ENCODE measurements around the gene MAGEC3.
"Not testable (repeated sequence)": the region's sequence is repeated elsewhere in the genome, so short reads cannot be mapped to it uniquely, and the experiment has no call there.

MAGEC3 gene, protein sequence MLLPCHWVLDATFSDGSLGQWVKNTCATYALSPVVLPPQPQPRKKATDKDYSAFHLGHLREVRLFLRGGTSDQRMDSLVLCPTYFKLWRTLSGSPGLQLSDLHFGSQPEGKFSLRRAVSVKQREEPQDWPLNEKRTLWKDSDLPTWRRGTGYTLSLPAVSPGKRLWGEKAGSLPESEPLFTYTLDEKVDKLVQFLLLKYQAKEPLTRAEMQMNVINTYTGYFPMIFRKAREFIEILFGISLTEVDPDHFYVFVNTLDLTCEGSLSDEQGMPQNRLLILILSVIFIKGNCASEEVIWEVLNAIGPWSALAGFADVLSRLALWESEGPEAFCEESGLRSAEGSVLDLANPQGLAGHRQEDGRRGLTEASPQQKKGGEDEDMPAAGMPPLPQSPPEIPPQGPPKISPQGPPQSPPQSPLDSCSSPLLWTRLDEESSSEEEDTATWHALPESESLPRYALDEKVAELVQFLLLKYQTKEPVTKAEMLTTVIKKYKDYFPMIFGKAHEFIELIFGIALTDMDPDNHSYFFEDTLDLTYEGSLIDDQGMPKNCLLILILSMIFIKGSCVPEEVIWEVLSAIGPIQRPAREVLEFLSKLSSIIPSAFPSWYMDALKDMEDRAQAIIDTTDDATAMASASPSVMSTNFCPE

DNA sequence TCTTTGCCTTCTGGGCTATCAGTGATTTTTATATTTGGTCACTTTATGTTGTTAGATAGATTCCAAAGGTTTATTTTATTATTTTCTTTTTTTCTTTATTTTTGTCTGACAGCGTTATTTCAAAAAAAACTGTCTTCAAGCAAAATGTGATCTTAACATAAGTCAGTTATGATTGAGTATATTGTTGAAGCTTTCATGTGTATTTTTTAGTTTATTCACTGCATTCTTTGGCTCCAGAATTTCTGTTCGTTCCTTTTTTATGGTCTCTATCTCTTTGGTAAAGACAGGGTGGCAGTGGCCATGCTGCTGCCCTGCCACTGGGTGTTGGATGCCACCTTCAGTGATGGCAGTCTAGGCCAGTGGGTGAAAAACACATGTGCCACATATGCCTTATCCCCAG, at the start of gene MAGEC3:
Gene MAGEC3 (plus strand): TSS at position 301 of the 400 bp plus-strand sequence. CDS start 0 bp downstream, at position 301.
- no peak for DNase-seq

DNA sequence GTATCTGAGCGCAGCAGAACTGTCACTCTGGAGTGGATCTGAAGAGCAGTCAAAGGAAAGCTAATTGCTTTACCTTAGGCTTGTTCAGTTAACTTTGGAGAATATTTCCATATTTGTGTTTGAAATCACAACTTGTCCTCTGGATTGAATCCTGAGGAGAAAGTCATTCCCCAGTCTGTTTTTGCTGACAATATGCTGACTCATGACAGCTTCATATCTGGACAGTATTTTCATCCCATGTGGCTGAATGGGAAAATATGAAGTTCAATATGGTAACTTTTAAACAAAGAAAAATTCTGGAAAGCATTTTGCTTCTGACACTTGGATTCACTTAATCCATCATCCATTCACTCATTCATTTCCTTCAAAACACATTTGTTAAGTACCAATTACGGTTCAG, 46.3 kb upstream of the MAGEC3 start:
- DNase-seq: no peak

DNA sequence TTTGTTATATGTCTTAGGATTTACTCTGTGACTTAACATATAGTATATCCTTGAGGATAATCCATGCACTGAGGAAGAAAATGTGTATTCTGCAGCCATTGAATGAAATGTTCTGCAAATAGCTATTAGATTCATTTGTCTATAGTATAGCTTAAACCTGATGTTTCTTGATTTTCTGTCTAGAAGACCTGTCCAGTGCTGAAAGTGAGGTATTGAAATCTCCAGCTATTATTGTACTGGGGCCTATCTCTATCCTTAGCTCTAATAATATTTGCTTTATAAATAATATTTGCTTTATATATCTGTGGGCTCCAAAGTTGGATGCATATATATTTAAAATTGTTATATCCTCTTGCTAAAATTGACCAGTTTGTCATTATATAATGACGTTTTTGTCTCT, 26.7 kb upstream of the MAGEC3 start:
- no peak for DNase-seq

DNA sequence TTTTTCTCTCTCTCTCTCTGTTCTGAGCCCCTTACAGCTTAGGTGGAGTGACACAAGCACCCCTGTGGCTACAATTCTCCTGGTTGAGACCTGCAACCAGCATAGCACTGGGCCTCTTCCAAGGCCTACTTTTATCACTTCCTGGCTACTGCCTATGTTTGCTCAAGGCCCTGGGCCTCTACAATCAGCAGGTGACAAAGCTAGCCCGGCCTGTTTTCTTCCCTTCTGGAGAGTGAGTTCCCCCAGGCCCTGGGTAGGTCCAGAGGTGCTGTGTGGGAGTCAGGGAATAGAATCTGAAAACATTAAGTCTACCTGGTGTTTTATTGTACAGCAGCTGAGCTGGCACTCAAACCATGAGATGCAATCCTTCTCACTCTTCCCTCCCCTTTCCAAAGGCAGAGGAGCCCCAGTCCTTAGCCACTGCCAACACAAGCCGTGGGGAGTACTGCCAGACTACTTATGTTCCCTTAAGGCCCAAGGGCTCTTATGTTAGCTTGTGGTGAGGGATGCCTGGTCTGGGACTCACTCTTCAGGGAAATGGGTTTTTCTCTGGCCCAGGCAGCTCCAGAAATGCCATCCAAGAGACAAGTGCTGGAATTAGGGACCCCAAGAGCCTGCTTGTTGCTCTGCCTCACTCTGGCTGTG, 23.8 kb upstream of the MAGEC3 start:
- DNase-seq: no peak

DNA sequence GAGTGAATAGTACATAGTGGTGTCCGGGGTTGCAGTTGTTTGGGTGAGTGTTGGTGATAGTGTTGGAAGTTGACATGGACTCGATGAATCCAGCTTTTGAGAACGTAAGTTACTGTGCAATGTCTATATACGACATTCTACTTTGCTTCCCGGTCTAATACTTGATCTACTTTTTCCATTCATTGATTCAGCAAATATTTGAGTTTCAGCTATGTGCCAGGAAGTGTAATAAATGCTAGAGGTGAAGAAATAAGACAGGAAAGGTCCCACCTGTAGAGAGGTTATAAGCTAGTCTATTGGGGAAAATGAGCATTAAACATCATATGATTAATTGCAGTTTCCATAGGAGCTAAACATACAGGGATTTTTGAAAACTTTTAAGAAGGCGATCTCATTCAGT, 22.2 kb upstream of the MAGEC3 start:
- DNase-seq: no peak

DNA sequence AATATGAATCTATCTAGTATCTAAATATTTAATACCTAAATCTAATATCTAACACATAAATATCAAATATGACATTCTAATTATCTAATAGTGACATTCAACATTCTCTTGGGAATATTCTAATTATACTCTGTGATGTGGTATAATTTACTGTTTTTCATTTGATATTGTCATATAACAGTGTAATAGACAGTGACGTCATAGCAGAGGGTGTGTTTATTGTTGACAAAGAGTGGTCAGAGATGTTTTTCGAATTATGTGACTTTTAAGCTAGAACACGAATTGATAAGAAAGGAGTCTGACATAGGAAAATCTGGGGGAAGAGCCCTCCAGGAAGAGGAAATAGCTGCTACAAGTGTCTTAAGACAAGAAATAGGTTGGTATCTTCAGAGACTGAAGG, 5.9 kb upstream of the MAGEC3 start:
- no peak for DNase-seq

DNA sequence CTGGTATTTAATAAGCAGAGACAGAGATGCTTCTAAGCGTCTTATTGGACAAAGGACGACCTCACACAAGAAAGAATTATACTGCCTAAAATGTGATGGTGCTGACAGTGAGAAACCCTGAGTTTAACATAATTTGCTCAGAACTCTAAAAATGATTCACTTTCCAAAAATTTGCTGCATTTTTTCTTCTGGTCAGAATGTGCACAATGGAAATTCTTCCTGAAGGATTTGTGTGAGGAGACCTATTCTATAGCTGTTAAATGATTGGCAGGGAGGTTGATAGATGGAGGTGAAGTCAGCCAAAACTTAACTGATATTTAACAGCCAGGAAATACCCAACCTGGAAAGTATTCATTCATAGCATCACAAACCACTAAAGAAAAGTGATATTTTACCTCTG, 1.7 kb downstream of the MAGEC3 start:
- DNase-seq: no peak

DNA sequence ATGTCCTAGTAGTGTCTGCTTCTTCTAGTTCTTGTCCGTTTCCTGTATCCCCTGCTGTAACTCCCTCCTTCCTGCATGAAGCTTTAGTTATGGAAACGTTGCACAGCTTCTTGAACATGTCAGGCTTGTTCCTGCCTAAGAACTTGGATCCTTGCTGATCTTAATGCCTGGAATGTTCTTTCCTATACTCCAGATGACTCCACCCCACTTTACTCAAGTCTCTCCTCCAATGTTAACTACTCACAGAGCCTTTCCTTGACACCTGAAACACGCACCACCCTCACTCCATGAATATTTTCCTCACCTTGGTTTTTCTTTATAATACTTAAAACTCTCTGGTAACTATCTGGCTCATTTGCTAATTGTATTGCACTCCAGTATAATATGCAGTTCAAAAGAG, 19.4 kb downstream of the MAGEC3 start:
- no peak for DNase-seq

DNA sequence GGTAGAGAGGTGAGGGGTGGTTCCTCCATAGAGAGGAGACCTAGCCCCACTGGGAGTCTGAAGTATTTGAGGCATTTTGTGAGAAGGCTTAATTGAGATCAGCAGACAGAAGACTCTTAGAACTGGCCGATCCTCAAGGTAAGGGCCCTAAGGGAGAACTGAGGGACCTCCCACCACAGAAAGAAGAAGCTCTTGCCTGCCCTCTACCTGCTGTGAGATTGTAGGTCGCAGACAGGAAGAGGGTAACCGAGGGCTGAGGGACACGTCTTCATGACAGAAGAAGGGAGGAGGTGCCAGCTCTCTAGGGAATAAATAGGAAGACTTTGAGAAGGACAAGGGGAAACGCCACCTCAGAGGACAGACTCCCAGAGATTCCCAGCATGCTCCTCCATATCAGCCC, 41.5 kb downstream of the MAGEC3 start:
- no peak for DNase-seq

DNA sequence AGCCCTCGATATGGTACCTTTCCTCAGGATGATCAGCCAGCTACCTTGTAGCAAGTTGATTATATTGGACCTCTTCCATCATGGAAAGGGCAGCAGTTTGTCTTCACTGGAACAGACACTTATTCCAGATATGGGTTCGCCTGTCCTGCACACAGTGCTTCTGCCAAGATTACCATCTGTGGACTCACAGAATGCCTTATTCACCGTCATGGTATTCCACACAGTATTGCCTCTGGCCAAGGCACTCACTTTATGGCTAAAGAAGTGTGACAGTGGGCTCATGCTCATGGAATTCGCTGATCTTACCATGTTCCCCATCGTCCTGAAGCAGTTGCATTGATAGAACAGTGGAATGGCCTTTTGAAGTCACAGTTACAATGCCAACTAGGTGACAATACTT, 50.7 kb downstream of the MAGEC3 start:
- DNase-seq: not testable (repeated sequence)

DNA sequence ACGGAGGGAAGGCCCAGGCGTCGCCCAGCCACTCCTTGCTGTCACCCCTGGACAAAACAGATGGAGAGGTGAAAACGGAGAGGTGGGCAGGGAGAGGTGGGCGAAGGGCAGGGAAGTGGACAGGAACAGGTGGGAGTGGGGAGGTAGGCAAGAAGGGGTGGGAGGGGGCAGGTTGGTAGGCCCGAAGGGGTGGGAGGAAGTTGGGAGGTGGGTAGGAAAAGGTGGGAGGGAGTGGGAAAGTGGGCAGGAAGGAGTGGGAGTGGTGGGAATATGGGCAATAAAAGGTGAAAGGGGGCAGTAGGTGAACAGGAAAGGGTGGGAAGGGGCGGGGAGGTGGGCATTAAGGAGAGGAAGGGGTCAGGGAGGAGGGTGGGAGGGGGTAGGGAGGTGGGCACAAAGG, 56.6 kb downstream of the MAGEC3 start:
- DNase-seq: no peak

DNA sequence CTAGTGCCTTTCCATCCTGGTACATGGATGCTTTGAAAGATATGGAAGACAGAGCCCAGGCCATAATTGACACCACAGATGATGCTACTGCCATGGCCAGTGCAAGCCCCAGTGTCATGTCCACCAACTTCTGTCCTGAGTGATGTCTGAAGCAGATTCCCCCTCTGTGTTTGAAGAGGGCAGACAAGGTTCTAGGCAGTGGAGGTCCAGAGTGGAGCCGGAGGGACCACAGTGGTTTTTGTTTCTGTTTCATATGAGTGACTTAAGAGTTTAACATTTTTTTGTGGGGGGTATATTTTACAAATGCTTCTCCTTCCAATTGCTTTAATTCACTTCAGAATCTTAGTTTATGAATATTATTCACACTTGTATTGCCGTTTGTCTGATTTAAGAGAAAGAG, 59.6 kb downstream of the MAGEC3 start:
- no peak for DNase-seq

DNA sequence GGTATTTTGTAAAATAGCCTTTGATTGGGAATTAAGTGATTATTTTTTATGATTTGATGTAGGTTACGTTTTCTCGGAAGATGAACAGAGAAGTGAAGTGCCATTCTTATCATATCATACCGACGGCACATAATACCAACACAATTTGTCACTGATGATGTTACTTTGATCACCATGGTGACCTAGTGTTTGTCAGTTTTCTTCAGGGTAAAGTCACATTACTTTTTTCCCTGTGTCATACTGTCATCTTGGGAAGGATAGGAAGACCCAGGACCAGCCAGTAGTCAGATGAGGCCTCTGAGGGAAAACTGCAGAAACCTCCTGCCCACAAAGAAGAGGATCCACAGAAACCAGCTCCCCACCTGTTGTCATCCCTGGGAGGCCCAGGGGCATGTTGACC, 64.2 kb downstream of the MAGEC3 start:
- DNase-seq: no peak

DNA sequence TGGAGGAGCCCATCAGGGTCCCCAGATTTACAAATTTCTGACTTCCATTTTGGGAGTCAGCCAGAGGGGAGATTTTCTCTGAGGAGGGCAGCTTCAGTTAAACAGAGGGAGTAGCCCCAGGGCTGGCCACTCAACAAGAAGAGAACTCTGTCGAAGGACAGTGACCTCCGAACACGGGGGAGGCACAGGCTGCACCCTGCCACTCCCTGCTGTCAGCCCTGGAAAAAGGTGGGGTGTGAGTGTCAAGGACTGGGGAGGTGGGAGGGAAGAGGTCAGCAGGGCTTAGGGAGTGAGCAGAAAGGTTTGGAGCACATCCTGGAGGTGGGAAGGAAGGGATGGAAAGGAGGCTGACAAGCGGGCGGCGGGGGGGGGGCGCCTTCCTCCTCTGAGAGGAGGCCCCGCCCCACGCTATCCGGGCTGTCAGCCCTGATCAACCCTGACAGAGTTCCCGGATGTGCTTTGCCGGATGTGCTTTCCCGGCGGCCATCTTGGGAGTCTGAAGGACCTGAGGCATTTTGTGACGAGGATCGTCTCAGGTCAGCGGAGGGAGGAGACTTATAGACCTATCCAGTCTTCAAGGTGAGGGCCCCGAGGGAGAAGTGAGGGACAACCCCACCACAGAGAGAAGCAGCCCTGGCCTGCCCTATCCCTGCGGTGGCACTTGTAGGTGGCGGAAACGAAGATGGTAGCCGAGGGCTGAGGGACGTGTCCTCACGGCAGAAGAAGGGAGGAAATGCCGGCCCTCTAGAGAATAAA, 65.5 kb downstream of the MAGEC3 start, which contains the start of gene MAGEC1:
Gene MAGEC1 (plus strand): TSS at position 495 of the 756 bp plus-strand sequence. CDS start 1,179 bp downstream, outside the sequence.
- no peak for DNase-seq

DNA sequence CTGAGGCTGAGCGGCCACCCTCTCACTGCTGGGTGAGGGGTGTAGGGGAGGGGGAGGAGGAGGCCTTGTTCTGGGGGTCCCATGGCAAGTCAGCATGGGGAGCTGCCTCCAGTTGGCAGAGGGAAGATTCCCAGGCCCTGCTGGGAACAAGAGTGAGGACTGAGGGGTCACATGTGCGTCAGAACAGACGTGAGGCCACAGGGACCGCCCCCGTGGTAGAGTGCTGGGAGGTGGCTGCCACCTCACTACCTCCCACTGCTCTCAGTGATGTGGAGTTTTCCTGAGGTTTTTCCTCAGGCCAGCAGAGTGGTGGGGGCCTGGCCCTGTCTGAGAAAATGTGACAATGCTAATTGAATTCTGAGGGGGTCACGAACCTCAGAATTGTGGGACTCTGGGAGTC, 66.1 kb downstream of the MAGEC3 start:
- no peak for DNase-seq

DNA sequence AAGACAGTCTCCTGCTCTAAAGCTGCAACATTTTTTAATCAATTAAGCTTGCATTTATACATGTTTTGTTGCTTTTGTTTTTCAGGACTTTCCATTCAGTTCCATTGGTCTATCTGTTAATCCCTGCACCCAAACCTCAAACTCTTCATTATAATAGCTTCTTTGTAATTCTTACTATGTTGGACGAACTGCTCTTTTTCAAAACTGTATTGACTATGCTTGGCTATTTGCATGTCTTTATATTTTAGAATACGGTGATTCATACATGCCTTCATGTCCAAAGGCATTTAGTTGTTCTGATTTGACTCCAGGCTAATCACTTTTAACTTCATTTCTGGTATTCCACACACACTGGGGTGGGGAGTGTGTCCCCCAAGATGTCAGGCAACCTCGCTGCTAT, 79.7 kb downstream of the MAGEC3 start:
- DNase-seq: no peak

DNA sequence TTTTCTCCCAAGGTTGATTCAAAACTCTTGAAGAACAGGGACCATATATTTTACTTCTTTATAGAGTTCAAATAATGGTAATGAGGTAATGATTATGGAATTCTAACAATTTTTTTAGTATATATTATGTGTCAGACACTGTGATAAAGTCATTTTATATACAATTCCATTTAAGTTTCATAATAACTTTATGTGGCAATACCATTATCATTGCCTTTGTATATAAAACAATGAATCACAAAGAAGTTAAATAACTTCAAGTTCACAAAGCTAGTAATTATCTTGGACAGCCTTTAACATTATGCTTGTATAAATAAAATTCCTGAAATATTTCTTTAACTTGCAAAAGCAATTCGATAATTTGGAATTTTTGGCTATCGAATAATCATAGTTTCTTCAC, 86.2 kb downstream of the MAGEC3 start:
- DNase-seq: no peak

DNA sequence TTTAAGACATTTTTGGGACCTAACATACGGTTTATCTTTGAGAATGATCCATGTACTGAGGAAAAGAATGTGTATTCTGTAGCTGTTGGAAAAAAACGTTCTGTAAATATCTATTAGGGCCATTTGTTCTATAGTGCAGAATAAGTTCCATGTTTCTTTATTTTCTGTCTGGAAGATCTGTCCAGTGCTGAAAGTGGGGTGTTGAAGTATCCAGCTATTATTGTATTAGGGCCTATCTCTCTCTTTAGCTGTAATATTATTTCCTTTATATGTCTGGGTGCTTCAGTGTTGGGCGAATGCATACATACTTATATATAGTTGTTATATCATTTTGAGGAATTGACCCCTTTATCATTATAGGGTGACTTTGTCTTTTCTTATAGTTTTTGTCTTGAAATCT, 90.3 kb downstream of the MAGEC3 start:
- no peak for DNase-seq

DNA sequence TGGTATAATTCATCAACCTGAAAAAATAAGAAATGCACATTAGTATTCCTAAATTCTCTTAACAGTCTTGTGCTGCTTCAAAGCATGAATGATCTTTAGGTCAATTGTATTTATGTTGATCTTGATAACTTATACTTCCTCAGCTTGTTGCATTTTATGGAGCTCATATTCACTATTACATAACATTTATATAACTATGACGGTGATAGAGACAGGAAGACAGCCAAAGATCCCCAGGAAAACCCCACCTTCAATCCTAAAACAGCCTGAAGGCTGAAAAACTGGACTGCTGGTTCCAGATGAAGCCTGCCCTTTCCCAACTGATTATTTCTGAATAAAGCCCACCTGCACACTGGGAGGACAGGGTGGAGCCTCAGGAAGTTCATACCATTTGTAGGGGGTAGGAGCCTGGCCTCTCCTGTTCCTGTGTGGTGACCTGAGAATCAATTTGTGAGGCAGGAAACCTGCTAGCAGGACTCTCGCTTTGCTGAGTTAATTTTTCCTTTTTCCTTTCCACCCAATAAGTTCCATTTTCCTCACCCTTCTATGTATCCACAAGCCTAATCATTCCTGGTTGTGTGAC, 96.0 kb downstream of the MAGEC3 start:
- DNase-seq: no peak

DNA sequence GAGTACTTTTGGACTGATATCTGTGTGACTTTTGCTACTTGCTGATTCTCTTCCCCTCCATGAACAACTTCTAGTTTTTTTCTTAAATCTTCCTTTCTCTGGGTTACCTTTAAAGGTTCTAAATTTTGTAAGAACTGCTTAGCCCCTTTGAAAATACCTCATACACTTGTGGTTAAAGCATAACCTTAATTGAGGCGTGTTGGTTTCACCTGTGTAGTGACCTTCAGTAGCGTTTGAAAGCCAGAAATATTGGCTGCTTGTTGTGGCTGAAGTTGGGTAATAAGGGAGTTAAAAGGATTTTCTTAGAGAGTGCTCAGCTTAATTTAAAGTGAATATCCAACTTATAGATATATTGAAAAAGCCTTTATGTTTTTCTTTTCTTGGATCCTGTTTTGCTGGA, 97.5 kb downstream of the MAGEC3 start:
- DNase-seq: no peak

DNA sequence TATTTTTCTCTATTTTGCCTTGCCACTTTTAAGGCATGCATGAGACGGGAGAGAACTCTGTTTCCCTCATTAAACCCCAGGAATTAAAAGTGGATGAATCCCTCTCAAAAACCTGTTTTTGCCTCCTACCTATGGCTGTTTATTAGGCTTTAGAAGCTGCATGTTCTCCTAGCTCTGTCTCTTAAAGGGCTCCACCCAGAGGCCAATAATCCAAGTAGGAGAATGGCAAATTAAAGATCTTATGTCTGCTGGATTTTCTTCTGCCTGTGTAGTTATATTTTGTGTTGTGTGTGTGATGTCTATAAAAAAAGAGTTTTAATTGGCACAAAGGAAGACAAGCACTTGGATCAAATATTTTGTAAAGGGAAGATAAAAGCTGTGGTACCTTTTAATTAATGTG, 98.0 kb downstream of the MAGEC3 start:
- no peak for DNase-seq

DNA sequence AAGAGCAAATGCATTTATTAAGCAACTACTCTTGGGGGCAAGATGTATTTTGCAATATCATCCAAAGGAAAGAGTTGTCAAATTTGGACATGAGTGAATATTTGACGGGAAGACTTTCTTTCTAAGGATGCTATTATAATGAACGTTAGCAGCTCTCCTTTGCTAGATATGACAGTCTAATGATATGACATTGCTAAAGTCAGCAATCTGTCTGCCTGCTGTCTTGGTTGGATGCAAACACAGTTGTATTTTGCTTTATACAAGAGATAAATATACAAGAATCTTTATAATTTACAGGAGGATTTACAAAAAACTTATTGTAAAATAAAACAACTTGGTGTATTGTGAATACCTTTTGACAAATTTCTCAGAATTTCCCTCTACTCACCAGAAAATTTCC, 103.1 kb downstream of the MAGEC3 start:
- no peak for DNase-seq

DNA sequence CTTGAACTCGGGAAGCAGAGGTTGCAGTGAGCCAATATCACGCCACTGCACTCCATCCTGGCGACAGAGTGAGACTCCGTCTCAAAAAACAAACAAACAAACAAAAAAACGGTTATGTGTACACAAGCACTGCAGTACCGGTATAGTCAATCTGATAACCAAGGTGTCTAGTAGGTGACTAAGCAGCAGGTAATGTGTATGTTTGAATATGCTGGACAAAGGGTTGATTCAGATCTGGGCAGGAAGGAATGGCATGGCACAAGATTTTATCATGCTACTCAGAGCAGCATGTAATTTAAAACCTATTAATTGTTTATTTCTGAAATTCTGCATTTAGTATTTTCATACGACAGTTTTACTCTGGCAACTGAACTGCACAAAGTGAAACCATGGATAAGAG, 107.3 kb downstream of the MAGEC3 start:
- DNase-seq: no peak
